Panc1 (cell line): ENCODE results near the gene AGT.

ENCODE experiments used
- CTCF ChIP-seq: fragments of 450-650 bp; IDR thresholded peaks from 2 replicates; pipeline ENCODE4 v1.5.1; 2017; ENCODE audit warnings: mild to moderate bottlenecking
- POLR2AphosphoS5 ChIP-seq: IDR thresholded peaks from 2 replicates; pipeline ENCODE4 v1.6.1; 2012; ENCODE audit warnings: mild to moderate bottlenecking, low read depth, low read length, moderate library complexity
- SIN3A ChIP-seq: IDR thresholded peaks from 2 replicates; pipeline ENCODE4 v1.6.1; 2012; ENCODE audit warnings: low read depth, mild to moderate bottlenecking, low read length, moderate library complexity, borderline replicate concordance; ENCODE audit not compliant: insufficient read depth
- TF ChIP-seq, protein P1 (sequence below), 2 experiments: IDR thresholded peaks; 2 replicates each; pipeline ENCODE4 v1.6.1; 2011 to 2012; ENCODE audit warnings: low read depth in 2 of 2, control low read depth in 1 of 2, low read length in 1 of 2, mild to moderate bottlenecking in 1 of 2, moderate library complexity in 1 of 2; ENCODE audit not compliant: insufficient read depth in 1 of 2

- TF ChIP-seq CTCF, result no peak
- TF ChIP-seq, protein P1, sequence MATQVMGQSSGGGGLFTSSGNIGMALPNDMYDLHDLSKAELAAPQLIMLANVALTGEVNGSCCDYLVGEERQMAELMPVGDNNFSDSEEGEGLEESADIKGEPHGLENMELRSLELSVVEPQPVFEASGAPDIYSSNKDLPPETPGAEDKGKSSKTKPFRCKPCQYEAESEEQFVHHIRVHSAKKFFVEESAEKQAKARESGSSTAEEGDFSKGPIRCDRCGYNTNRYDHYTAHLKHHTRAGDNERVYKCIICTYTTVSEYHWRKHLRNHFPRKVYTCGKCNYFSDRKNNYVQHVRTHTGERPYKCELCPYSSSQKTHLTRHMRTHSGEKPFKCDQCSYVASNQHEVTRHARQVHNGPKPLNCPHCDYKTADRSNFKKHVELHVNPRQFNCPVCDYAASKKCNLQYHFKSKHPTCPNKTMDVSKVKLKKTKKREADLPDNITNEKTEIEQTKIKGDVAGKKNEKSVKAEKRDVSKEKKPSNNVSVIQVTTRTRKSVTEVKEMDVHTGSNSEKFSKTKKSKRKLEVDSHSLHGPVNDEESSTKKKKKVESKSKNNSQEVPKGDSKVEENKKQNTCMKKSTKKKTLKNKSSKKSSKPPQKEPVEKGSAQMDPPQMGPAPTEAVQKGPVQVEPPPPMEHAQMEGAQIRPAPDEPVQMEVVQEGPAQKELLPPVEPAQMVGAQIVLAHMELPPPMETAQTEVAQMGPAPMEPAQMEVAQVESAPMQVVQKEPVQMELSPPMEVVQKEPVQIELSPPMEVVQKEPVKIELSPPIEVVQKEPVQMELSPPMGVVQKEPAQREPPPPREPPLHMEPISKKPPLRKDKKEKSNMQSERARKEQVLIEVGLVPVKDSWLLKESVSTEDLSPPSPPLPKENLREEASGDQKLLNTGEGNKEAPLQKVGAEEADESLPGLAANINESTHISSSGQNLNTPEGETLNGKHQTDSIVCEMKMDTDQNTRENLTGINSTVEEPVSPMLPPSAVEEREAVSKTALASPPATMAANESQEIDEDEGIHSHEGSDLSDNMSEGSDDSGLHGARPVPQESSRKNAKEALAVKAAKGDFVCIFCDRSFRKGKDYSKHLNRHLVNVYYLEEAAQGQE (IDR thresholded peaks at IDR 0.05; ENCODE audit: insufficient read depth in 1 of 2, low read depth in 2 of 2, low read length in 1 of 2), result no peak
- TF ChIP-seq POLR2AphosphoS5, result no peak
- no peak for TF ChIP-seq SIN3A
Observed at GRCh38 chr1:230711245-230711644, 2.7 kb downstream of the AGT start.
